Stimulated activated CD4-positive, alpha-beta T cell treated with anti-CD3 and anti-CD28 coated beads, Interleukin-4, amount 100 ng/mL, for 24 hours (primary cell): Measurements from ENCODE around the gene IFITM1.
"Not testable (repeated sequence)": the region's sequence is repeated elsewhere in the genome, so short reads cannot be mapped to it uniquely, and the experiment has no call there.

Experiments used
- DNase-seq: peaks from one replicate; pipeline ENCODE4 v3.0.0-alpha.2; 2020

The IFITM1 gene

GRCh38 chr11:294780-295179 lies 19.1 kb upstream of the IFITM1 start:
- DNase-seq = no peak

GRCh38 chr11:295351-296170 lies 18.3 kb upstream of the IFITM1 start:
- DNase-seq = no peak

- no peak for DNase-seq
These were observed 17.4 kb upstream of the IFITM1 start for GRCh38 chr11:296171-297050.

GRCh38 chr11:297051-297585 lies 16.7 kb upstream of the IFITM1 start:
- DNase-seq = no peak

- no peak for DNase-seq
These were observed 16.0 kb upstream of the IFITM1 start for GRCh38 chr11:297586-298405.

GRCh38 chr11:298406-299065 lies 15.3 kb upstream of the IFITM1 start:
- no peak for DNase-seq

GRCh38 chr11:299081-299891 lies 14.6 kb upstream of the IFITM1 start, which contains the start of gene IFITM5:
Gene IFITM5 (minus strand): TSS chr11:299526. CDS start chr11:299490, 36 bp downstream.
- no peak for DNase-seq

- no peak for DNase-seq
These were observed 13.7 kb upstream of the IFITM1 start for GRCh38 chr11:299951-300735.

- no peak for DNase-seq
These were observed 10.5 kb upstream of the IFITM1 start for GRCh38 chr11:303363-303762.

GRCh38 chr11:304061-304506 lies 9.8 kb upstream of the IFITM1 start:
- no peak for DNase-seq

GRCh38 chr11:304915-305843 lies 8.7 kb upstream of the IFITM1 start:
- DNase-seq = peak; percentile 62

GRCh38 chr11:305844-306211 lies 8.0 kb upstream of the IFITM1 start:
- no peak for DNase-seq

- DNase-seq = no peak
These were observed 7.0 kb upstream of the IFITM1 start for GRCh38 chr11:306645-307371.

- peak; percentile 45 for DNase-seq
These were observed 5.8 kb upstream of the IFITM1 start, which contains the start of gene IFITM2 for GRCh38 chr11:307766-308708. Gene IFITM2 (plus strand): TSS chr11:307816. CDS start chr11:308193, 377 bp downstream.

- DNase-seq = not testable (repeated sequence)
These were observed 4.8 kb upstream of the IFITM1 start for GRCh38 chr11:308740-309665.
